GM21576 (cell line): ENCODE results near the gene ADAMTS17.

Source experiments
- ATAC-seq: cut with Tn5 transposase; IDR thresholded peaks from one replicate; pipeline ENCODE4 v1.9.1; 2021; ENCODE audit warnings: mild to moderate bottlenecking, moderate library complexity; ENCODE audit not compliant: unreplicated experiment

The ADAMTS17 gene

DNA sequence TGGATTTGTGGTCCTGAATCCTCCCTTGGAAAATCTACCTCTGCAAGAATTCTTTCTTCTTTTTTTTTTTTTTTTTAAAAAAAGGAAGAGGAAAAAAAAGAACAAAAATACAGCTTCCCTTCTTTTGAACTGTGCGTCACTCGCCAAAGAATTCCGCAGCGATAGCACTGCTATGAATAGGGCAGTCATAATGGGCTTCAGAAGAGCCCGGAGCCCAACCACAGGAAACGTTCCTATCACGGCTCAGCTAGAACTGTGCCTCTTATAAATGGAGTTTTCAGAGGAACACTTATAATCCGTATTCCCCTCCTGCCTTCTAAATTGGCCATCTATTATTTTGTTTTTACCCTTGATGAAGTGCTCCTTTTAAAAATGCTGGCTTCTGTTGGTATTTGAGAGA, 227.7 kb downstream of the ADAMTS17 start:
- ATAC-seq: no peak

DNA sequence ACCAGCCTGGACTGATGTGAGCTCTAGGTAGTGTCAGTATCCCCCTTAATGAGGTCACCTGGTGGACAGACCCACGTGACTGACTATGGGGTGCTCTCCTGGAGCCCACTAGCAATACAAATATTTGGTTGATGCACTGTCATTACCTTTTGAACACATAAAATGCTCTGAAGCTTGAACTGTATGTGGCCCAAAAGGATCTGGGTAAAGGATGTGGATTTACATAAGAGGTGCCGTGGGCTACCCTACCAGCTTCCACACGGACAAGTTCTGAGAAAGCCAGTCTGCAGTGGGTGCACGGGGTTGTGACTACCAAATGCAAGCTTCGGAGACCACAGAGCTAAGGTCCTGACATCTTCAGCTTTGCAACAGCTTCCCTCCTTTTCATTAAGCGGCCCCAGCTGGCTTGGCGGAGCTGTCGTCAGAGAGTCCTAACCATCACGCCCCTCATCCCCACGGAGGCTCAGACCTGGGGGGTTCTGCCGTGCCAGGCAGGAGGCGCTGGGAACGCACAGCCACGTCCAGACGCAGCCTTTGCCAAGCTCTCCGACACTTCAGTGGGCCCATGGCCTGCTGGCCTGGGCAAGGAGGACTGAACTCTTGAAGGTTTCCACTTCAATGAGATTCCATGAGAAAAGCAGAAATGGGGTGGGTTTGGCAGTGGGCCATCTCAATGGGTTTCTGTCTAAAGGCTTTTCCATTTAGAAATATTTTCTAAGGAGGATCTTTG, 228.3 kb downstream of the ADAMTS17 start:
- no peak for ATAC-seq

DNA sequence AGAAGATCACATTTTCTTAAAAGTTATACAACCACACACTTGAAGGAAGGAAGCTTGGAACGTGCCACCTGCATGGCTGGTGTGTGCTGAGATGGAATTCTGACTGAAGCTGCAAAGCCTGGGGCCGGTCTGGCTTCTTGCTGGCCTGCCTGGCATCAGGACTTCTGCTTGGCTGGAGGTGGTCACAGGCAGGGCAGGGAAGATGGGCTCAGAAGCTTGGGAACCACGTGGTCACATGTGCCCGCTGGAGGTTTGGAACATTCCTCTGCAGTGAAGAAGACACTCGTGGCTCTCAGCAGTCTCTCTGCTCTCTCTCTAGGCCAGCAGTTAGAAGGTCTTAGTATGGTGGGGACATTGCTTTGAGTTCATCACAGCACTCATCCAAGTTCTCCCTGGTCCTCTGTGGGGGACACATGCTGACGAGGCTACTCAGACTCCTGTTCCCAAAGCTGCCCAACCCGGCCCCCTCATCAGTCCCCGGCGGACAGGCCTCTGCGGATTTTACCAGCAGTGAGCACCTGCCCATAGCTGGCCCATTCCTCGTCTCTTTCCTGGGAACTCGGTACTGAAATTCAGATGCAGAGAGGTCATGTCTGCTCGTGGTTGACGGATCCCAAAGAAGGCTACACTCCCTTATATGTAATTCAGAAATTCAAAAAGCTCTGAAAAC, 229.0 kb downstream of the ADAMTS17 start:
- no peak for ATAC-seq

GRCh38 chr15:100112061-100112420, 229.7 kb downstream of the ADAMTS17 start:
- ATAC-seq: no peak

DNA sequence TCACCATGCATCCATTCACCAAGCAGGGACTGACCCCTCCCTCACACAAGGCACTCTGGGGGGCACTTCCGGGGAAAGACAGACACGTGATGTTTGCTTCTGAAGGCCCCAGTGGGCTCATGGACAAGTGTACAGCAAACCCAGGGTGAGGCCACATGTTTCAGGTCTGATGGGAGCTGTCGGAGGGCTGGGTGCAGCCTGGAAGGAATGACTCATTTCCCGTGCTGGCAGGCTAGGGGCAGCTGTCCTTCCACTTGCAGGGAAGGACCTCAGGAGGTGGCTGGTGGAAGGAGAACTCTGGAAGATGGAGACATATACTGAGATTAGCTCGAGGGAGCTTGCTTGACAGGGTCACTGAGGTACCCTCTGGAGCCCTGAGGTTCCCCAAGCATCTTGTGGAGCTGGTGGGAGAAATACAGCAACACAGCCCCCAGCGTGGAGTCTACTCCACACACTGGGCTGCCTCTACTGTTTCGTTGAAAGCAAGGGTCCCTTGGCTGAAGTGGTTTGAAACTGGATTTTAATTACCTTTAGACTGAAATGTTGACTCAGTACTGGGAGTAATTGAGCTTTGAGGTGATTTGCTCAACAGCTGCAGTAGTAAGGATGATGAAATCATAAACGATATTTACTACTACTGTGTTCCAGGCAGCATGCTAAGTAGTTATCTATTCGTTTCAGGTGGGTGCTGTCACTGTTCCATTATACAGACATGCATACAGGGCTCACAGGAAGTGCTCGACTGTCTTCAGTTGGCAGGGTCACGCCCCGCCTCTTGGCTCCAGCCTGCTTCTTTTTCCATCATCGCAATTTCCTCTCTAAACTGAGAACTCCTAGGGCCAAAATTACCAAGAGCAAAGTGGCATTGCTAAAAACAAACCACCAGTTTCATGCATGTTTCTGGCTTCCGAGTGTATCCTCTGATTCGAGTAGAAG, 230.4 kb downstream of the ADAMTS17 start:
- ATAC-seq: no peak

- ATAC-seq: no peak
These were observed 232.2 kb downstream of the ADAMTS17 start for GRCh38 chr15:100109486-100110035.

- no peak for ATAC-seq
These were observed 232.9 kb downstream of the ADAMTS17 start for GRCh38 chr15:100108846-100109245.

DNA sequence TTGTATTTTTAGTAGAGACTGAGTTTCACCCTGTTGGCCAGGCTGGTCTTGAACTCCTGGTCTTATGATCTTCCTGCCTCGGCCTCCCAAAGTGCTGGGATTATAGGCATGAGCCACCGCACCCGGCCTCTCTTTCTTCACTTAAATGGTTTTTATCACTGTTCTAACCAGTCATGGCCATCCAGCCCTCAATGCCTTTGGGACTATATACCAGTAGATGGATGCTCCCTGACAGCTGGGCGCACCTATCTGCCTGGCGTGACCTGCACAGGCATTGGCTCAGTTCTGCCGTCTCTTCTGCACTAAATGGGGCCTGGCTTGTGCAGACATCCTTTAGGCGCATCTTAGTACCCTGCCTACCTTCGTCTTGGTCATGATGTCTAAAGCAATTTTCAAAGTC, 233.4 kb downstream of the ADAMTS17 start:
- no peak for ATAC-seq

DNA sequence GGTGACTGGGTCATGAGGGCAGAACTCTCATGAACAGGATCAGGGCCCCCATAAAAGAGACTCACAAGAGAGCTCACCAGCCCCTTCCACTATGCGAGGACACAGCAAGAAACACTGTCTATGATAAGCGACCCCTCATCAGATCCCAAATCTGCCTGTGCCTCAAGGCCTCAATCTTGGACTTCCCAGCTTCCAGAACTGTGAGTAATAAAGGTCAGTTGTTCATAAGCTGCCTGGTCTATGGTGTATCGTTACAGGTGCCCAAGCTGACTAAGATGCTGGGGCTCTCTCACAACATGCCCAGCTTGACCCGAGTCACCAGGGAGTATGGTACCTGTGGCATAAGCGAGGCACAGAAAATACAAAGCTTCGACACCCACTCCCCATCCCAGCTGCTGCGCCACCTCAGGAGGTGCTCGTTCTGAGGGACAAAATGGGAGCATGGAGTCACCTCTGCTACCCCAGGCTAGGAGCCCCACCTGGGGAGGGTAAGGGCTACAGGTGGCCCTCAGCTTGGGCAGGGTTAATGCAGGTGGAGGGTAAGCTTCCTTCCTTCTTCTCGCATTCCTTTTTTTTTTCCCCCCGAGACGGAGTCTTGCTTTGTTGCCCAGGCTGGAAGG, 234.1 kb downstream of the ADAMTS17 start:
- no peak for ATAC-seq

GRCh38 chr15:100107151-100107550, 234.6 kb downstream of the ADAMTS17 start:
- no peak for ATAC-seq

DNA sequence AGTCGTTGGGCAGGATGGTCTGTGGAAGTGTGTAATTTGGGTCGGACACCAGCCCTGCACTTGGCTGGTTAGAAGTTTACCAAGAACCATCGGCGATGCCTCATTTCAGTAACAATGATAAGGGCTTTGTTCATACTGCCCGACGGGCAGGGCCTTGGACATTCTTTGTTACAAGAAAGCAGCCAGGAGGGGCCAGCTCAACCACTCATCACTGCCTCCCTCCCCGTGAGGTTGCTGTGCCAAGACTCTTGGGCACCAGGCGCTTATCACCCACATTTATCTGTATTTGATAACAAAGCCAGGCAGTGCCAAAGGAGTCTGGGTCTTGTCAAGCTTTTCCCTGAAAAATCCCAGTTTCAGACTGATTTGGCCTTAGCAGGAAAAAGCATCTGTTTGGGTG, 235.0 kb downstream of the ADAMTS17 start:
- ATAC-seq: no peak

- ATAC-seq: no peak
These were observed 236.7 kb downstream of the ADAMTS17 start for GRCh38 chr15:100105101-100105500.

GRCh38 chr15:100104245-100104644, 237.5 kb downstream of the ADAMTS17 start:
- ATAC-seq: no peak

DNA sequence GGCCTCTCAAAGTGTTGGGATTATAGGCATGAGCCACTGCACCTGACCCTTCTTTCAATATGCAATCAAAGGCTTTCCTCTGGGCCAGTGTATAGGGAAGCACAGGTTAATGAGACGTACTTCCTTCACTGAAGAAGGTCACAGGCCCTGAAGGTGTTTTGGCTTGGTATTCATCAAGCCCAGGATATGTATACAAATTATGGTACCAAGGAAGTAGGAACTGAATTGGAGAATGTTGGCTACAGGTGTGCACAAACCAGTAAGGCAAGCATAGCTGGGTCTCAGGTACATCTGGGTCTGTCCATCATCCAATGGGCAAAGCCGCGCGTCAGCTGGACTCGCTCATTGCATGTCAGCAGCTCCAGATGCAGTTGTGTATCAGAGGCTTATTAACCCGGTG, 237.9 kb downstream of the ADAMTS17 start:
- no peak for ATAC-seq

DNA sequence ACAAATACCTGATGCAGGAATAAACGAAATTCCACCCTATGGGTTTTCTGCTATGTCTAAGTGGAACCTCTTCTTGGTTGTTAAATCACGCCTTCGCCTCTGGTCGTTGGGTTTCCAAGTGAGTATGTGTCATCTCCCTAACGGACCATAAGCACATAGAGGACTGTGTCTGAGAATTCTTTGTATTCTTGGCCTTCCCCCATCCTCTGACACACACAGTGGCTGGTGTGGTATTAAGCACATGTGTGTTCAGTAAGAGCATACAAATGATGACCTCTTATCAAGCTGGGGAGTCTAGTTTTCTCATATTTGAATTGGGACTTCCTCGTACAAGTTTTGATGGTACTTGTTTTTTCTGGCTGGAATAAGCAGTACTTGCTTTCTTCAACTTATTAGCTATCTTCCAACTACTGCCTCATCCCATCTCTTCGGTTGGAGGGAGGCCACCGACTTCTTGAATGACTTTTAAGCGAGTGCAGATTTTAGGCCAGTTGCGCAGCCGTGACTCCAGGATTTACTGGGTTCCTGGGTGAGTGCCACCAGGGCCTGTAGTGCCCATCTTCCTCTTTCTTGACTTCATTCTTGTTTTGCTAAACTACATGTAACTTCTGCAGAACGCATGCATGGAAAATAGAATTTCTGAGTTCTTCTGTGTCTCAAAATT, 240.2 kb downstream of the ADAMTS17 start:
- ATAC-seq: no peak

- ATAC-seq: no peak
These were observed 240.8 kb downstream of the ADAMTS17 start for GRCh38 chr15:100100926-100101325.

GRCh38 chr15:100099976-100100375, 241.8 kb downstream of the ADAMTS17 start:
- no peak for ATAC-seq

- no peak for ATAC-seq
These were observed 243.1 kb downstream of the ADAMTS17 start for GRCh38 chr15:100098705-100099104.

DNA sequence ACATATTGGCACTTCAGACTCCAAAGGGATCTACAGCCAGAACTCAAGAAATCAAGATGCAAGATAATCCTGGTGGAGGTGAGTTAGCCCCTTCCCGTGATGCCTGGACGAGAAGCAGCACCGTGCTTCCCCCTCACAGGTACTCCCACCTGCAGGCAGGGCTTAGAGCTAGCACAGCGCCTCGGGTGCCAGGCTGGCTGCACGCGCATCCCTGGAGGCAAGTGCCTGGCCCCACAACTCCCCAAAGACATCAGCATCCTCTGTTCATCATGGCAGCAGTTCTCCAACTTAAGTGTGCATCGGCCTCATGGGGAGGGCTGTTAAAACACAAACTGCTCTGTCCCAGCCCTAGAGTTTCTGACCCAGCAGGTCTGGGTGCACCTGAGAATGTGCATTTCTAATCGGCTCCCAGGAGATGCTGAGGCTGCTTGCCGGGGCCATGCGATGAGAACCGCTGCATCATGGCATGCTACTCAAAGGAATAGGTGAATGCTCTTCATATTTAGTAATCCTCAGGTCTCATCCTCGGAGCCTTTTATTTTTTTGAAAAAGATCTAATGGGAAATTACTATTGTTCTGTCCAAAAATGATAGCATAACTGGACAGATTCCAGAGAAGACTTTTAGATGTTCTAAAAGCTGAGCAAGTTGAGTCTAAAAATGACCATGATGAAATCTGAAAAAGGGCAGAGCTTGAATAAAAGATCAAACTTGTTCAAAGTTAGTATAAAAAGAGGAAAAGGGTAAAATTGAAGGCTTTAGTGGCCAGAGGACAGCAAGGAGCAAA, 244.2 kb downstream of the ADAMTS17 start:
- no peak for ATAC-seq

- ATAC-seq: no peak
These were observed 245.1 kb downstream of the ADAMTS17 start for GRCh38 chr15:100096700-100097099.
